GM19023 (cell line): ENCODE data around the gene PARP6.

ENCODE experiments used
- ATAC-seq: cut with Tn5 transposase; IDR thresholded peaks from one replicate; pipeline ENCODE4 v1.9.1; 2021; ENCODE audit warnings: mild to moderate bottlenecking, moderate library complexity; ENCODE audit not compliant: unreplicated experiment

The PARP6 gene

DNA sequence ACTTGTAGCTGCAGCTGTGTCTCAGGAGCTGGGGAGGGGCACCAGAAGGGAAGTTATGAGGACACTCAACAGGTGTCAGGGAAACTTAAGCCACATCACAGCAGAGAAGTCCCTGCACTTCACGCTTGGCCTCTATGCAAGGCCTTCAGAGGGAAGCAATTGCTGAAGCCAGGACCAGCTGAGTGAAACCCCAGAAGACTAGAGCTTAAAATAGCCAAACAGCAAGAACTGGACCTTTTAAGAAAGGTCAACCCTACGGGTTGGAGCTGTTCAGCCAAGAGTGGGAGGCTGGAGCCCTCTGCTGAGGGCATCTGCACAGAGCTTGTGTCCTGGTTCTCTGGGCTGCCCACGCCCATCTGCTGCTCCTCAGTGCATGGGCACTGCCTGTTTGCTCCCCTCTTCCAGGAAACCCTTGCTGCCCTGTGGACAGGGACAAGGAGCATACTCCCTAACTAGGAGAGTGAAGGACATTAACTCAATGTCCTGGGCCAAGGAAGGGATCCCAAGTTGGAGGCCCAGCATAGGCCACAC, 70.9 kb downstream of the PARP6 start:
- ATAC-seq = no peak

DNA sequence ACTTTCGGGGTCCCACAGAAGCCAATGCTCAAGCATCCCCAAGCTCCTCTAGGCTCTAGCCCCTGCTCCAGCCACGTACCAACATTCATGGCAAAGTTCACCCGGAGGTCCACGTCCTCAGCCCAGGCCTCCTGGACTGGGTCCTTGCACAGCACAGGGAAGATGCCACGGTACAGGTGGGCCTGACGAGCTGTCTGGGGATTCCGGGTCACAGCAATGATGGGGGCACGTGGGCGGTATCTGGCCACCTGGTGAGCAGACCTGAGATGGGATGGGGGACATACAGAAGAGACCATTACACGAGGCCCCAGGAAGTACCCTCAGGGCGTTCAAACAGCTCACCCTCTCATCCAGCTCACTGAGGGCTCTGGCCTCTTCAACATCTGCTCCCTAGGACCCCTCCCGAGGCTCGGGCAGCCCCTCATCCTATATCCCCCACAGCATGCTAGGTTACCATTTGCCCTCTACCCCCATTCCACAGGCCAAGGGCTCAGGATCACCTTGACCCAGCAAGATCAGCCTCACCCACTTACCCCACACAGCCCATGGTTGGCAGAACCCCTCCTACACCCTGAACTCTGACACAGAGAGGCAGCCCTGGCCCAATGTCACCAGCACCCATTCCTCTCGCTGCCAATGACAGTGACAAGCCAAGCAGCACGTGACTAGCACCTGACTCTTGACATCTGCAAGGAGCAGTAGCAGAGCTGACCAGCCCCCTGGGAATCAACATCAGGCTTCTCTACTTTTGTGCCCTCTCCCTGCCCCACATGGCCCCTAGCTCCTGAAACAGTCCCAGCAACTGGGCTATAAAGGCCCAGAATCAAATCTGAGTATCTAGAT, 71.7 kb downstream of the PARP6 start:
- no peak for ATAC-seq

DNA sequence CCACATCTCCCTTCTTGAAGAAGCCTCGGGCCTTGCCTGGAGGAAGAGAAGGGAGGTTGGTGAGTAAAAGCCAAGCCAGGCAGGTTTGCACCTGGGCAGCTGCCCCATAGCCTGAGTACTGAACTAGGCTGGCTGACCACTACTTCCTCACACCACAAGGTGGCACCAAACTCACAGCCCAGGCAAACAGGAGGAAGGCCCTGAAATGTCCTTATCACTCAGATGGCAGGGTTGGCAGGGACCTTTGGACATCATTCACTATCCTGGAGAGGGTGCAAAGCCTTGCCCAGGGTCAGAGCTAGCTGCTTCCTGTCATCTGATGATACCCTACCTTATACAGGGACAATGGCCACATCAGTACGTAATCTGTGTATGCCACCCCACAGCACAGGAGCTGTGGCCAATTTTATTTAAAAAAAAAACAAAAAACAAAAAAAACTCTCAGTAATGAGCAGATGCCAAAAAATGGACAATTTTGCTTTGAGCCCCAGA, 72.6 kb downstream of the PARP6 start:
- no peak for ATAC-seq

DNA sequence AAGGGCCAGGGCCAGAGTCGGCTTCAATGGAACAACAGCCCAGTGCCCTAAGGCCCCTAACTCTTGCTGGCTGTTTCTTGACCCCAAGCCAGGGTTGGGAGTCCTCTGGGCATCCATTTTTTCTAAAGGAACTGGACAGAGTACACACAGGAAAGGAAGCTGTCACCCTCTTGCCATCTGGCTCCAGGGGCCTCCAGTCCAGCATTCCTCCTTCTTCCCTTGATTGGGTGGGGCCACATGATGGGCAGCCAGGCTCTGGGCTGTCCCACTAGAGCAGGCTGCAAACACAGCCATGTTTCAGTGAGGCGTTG, 73.2 kb downstream of the PARP6 start:
- ATAC-seq = no peak

DNA sequence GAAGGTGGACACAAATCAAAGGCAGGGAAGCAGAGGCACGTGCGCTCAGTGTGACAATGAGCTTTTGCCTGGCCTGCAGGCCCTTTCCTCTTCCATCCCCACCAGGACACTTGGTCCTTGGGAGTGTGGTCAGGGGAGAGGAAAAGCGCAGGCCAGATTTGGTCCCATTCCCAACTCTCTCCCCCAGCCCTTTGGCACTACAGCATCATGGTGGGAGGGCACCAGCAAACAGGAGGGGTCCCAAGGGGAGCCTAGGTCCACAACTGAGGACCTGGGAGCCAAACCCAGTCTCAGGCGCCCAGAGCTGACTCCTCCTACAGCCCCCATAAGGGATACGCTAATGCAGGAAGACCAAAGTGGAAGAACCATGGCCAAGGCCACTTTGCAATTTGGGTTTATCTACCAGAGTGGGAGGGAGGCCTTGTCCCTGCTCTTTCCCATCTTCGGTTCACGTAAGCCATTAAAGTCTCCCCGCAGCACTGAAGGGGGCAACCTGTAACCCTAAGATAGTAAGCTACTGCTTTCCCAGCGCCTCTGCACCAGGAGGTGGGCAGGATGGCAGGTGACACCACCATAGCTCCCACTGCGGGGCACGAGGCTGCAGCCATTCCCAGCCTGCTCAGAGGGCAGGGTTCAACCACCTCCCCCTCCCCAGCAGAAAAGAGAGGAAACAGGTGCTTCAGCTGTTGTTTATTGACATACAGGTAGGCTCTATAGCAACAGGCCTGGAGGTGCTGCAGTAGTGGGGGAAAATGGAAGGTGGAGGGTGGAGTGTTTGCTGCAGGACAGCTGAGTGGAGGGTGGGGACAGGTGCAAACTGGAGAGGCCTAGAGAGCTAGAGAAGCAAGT, 73.8 kb downstream of the PARP6 start:
- no peak for ATAC-seq

DNA sequence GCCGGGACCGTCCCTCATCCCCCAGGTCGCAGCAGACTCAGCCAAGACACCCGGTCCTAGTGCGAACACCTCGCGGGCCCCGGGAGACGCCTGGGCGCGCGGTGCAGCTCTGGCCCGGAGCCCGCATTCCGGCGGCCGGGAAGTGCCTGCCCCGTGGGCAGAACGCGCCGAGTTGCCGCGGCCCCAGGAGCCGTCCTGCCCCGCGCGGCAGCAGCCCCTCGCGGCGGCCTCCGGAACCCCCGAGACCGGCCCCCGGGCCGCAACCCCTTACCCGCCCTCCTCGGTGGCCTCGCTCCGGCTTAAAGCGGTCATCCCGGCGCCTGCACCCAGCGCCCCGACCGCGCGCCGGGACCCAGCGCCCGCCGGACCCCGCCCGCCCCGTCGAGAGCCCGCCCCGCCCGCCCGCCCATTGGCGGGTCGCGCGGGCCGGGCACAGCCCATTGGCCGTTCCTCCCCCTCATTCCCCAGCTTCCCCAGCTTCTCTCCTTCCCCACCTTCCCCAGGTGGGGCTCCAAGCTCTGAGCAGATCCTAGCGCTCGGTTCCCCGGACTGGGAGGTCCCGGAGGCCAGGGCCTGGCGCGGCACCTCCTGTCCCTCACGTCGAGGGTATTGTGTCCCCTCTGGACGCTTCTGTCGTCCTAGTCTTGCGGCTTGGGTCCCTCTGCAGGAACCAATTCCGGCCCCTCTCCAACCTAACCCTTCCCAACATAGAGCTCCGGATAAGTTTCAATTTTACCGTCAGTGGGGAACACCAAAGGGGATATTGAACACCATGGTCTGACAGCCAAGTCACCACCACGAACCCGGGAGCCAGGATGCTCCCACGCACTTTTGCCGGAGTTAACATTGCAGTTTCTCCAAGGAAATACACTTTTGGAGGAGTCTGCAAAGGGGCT, 74.6 kb downstream of the PARP6 start, which contains the start of gene GRAMD2A:
Gene GRAMD2A (minus strand): TSS at position 328 of the 896 bp plus-strand sequence.
- no peak for ATAC-seq

DNA sequence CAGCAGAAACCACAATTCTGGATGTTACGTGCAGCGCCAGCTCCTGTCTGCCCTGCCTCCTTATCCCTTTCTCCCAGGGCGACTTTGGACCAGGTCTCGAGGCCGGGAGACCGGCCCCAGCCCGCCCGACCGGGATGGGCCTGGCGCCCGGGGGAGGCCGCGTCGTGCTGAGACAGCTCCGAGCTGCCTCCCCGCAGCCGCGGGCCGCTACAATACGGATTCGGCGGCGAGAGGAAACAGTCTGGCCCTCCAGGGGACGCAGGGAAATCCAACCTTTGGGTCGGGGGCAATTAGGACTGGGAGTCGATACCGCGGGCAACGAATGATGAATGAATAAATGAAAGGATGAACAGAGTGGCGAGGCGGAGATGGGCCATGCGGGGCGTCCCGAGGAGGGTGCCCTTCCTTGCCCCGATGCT, 75.3 kb downstream of the PARP6 start:
- no peak for ATAC-seq

DNA sequence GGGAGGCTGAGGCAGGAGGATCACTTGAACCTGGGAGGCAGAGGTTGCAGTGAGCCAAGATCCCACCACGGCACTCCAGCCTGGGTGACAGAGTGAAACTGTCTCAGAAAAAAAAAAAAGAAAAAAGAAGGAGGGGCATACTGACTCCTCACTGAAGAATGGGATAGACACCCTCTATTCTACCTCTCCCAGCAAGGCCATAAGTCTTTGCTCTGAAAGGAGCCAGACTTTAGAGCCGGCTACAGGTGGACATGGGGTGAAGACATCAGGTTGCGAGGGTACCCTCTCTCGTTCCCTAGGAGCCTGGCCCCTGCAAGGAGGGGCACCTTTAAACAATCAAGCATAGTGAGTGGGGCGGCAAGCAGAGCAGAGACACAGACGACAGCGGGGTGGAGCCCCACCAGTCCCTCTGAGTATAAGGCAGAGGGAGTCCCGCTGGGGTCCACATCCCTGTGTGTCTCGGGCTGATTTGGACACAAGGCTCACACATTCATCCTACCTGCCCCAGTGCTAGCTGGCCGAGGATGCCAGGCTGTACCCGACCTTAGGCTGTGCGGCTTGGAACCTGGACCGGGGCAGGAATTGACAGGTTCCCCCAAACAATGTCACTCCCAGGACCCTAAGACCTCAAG, 75.8 kb downstream of the PARP6 start:
- ATAC-seq = no peak

DNA sequence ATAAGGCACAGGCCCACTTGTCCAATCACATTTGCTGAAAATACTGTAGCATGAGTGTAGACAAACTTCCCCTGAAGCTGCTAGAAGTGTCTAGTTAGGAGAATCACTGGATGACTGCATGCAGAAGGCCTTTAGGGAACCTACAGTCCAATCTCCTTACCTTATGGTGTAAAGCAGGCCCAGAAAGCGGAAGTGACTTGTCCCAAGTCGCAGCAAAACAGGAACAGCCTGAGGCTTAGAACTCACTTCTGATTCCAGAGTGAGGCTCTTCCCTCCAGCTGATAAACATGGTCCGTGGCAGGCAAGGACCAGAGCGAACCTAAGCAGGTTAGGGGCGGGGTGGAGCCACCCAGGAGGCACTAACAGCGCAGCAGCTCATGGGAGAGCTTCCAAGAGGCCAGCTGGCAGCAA, 77.2 kb downstream of the PARP6 start:
- ATAC-seq = no peak

DNA sequence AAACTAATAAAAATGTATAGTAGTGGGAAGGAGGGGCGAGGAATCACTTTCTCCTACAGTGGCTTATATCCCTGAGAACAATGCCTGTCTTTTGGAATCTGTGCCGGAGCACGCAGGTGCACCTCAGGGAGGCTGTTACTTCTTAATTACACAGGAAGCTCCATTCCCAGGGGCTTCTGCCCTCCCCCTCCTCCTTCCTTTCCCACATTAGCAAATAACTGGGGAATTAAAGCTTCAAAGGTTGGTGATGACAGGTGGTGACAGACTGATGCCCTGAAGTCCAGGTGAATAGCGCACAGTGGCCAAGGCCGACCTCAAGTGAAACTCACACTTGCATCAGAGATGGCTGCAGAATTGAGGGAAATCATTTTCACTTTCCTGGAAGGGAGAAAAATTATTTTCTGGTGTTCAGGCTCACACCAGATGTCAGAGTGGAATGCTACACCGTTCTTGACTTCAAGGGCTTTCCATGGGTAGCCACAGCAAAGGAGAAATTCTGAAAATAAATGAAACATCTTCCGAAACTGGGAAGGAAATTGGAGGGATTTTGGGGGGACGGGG, 78.4 kb downstream of the PARP6 start:
- ATAC-seq = no peak

DNA sequence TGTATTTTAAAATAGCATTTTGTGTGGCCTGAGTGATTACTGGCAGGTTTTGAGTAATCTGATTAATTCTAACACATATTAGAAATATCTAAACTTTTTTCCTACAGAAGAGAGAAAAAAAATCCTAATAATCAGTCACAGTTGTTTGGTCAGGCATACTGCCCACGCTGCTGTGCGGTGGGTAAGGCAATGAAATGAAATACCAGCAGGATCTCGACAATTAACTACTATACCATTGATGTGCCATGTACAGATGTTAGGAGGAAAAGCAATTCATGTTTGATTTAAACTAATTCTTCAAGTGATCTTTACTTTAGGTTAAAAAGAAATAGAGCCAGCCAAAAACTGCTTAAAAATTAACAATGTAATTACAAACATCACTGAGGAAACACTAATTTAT, 79.9 kb downstream of the PARP6 start:
- no peak for ATAC-seq
